ENCODE measurements around the gene CRISP2. TPM values are rescaled to one million over a fixed set of nuclear protein-coding genes. Genes with fewer than 3 reads are reported as not detected.
"Not testable (repeated sequence)": the region's sequence is repeated elsewhere in the genome, so short reads cannot be mapped to it uniquely, and the experiment has no call there.

Gene CRISP2
- not detected in 2 replicates for total RNA-seq

DNA sequence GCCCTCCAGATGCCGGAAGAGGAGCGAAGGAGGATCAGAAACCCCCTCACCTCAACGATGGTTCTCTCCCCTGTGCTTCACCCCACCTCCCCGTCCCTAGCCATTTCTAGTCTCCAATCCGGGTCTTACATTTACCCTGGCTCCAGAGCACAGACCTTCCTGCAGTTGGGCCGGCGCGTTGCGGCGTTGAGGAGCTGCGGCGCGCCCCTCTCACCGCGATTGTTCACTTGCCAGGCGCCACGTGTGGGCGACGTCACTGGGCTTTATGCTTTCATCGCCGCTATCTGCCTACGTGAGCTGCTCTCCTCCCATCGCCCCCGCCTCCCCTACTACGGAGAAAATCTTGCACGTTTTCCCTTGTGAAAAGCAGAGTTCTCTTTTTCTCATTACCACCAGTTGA lies at the start of gene CRISP2:
Gene CRISP2 (minus strand): TSS at position 198 of the 400 bp plus-strand sequence. CDS start 4,347 bp downstream, outside the sequence.
- no peak for DNase-seq (ENCODE audit: extremely low read depth, low read depth, low spot score)

DNA sequence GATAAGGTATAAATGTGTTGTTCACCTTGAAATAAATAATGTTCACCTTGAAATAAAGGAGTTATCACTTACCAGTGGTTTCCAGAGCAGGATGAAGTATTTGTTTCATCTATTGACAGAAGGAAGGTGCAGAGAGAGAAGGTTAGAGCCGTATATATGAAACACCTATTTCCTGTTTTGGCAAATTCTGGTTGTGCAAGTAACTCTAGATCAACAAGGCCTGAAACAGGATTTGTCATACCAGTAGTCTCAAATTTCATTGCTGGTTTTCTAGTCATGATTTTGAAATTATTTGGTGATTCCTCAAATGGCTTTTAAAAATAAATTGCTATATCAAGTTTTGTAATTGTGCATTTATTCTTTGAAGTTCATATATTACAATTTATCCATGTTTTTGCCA lies 30.9 kb upstream of the CRISP2 start, which contains the start of gene CRISP3:
Gene CRISP3 (minus strand): TSS at position 130 of the 400 bp plus-strand sequence. CDS start 21 bp downstream, at position 109.
- no peak for DNase-seq (ENCODE audit: extremely low read depth, low read depth, low spot score)

- no peak for DNase-seq (ENCODE audit: extremely low read depth, low read depth, low spot score)
Measured at GRCh38 chr6:49743429-49743828, 30.1 kb upstream of the CRISP2 start.

DNA sequence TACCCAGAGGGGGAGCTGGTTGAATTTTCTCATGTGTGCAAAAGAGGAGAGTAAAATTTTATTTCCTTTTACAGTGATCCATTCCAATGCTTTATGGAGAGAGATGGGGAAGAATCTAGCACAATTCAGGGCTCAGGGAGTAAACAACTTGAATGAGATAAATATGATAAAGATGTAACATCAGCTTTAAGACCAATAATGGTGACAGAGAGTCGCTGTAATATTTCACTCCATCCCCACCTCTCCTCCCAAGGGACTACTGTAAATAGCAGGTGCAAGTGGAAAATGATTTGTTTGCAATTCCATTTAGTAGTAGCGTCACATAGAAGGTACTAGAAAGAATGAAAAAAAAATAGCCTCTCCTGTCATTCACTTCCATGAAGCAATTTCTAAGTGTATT lies 26.1 kb upstream of the CRISP2 start:
- no peak for DNase-seq (ENCODE audit: extremely low read depth, low read depth, low spot score)

- DNase-seq (ENCODE audit: extremely low read depth, low read depth, low spot score), result no peak
Measured at GRCh38 chr6:49736017-49736508, 22.7 kb upstream of the CRISP2 start.

DNA sequence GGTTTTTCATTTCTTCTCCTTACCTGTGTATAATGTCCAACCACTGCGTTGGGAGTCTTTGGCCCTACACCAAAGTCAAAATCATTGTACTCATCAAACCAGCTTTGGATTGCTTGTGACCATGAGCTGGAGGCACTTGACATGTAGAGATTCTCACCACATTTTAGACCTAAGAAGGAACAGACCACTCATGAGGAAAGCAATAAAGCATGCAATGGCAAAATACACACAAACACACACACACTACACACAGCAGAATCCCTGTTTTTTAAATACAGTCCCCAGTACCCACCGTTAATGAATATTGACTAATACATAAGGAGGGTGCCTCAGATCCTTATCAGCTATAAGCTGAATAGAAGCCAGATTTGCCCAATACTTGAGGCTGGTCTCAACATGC lies 20.3 kb upstream of the CRISP2 start:
- DNase-seq (ENCODE audit: extremely low read depth, low read depth, low spot score), result no peak

DNA sequence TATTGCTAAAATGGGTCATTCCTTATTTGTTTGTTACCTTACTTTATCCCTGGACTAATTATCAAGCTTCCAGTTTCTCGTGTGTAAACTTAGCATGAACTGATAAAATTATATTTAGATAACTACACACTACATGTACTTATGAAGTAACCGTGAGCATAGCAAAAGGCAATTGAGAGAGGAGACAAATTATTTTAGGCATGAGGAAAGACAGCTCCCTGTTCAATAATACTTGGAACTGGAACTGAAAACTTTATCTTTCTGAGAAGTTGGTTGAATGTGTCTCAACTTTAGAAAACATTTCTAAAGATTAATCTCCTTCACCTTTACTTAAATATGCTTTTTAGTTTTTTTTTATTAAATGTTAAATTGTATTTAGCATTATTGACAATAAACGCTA lies 19.4 kb upstream of the CRISP2 start:
- DNase-seq (ENCODE audit: extremely low read depth, low read depth, low spot score), result no peak

GRCh38 chr6:49730251-49730650 lies 16.9 kb upstream of the CRISP2 start:
- no peak for DNase-seq (ENCODE audit: extremely low read depth, low read depth, low spot score)

DNA sequence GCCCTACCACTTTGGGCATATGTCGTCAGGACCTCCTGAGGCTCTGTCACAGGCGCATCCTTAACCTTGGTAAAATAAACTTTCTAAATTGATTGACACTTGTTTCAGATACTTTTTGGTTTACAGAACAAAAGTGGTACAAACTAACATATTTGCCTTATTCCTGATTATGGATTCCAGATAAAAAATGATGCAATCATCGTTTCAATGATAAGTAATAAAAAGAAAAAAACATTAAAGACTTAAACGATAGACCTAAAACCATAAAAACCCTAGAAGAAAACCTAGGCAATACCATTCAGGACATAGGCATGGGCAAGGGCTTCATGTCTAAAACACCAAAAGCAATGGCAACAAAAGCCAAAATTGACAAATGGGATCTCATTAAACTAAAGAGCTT lies 10.6 kb upstream of the CRISP2 start:
- DNase-seq (ENCODE audit: extremely low read depth, low read depth, low spot score), result not testable (repeated sequence)

GRCh38 chr6:49721297-49721696 lies 8.0 kb upstream of the CRISP2 start:
- DNase-seq (ENCODE audit: extremely low read depth, low read depth, low spot score), result no peak

GRCh38 chr6:49720372-49720771 lies 7.0 kb upstream of the CRISP2 start:
- DNase-seq (ENCODE audit: extremely low read depth, low read depth, low spot score), result no peak

- DNase-seq (ENCODE audit: extremely low read depth, low read depth, low spot score), result no peak
Measured at GRCh38 chr6:49698478-49698877, 14.9 kb downstream of the CRISP2 start.

DNA sequence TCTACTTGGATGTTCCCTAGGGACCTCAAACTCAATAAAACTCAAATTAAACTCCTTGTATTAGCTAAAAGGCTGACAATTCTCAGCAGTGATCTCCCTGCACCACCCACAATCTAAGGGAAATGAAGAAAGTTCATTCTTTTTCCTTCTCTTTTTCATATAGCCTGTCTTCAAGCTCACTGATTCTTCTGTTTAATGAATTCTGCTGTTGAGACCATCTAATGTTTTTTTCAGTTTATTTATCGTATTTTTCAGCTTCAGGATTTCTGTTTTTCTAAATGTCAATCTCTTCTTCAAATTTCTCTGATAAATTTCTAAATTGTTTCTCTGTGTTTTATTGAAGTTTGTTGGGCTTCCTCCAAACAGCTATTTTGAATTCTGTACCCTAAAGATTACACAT lies 19.8 kb downstream of the CRISP2 start:
- DNase-seq (ENCODE audit: extremely low read depth, low read depth, low spot score), result no peak

DNA sequence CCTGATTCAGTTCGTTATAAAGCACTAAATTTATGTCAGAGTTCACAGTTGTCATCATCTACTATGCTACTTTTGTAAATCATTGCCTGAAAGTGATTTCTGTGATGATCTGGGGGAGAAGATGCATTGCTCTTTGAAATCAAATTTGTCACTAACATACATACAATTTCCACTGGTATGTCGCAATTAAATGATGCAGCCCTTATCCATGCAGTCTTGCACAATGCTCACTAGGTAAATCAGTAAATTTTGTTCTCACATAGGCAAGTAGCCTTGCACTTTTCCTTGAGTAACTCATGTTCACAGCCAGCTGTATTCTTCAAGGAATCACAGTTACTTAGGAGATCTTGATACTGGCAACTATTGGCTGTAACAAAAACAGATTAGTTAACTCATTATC lies 20.8 kb downstream of the CRISP2 start:
- no peak for DNase-seq (ENCODE audit: extremely low read depth, low read depth, low spot score)

GRCh38 chr6:49676671-49677281 lies 36.6 kb downstream of the CRISP2 start:
- DNase-seq (ENCODE audit: extremely low read depth, low read depth, low spot score), result peak; percentile 10

GRCh38 chr6:49675816-49676215 lies 37.5 kb downstream of the CRISP2 start:
- no peak for DNase-seq (ENCODE audit: extremely low read depth, low read depth, low spot score)

- DNase-seq (ENCODE audit: extremely low read depth, low read depth, low spot score), result no peak
Measured at GRCh38 chr6:49668083-49668511, 45.2 kb downstream of the CRISP2 start.

- DNase-seq (ENCODE audit: extremely low read depth, low read depth, low spot score), result no peak
Measured at GRCh38 chr6:49666930-49667757, 46.2 kb downstream of the CRISP2 start.

- DNase-seq (ENCODE audit: extremely low read depth, low read depth, low spot score), result no peak
Measured at GRCh38 chr6:49666480-49666879, 46.9 kb downstream of the CRISP2 start.

DNA sequence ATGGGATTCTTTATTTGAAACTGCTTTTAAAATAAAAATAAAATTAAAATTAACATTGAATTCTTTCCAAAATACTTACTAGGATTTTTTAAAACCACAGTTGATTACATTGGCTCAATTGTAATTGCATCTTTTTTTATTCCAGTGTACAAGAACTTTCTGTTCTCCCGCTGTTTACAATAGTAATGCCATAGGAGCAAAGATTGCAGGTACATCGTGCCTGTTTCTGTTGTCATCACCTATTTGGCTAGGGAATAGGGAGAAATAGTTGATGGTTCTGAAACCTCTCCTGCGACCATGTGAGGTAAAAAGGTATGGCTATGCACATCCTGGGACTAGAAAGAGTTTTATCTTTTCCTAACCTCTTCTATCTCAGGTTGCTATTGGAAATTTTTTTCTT lies 48.5 kb downstream of the CRISP2 start:
- no peak for DNase-seq (ENCODE audit: extremely low read depth, low read depth, low spot score)

DNA sequence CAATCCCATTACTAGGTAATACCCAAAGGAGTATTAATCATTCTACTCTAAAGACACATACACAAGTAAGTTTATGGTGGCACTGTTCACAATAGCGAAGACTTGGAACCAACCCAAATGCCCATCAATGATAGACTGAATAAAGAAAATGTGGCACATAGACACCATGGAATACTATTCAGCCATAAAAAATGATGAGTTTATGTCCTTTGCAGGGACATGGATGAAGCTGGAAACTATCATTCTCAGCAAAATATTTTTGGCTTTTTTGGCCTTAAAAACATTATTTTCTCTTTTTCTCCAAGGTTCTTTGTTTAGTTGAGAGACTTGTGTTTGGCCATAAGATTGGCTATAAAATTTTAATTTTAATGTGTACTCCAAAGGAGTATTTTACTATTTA lies 49.3 kb downstream of the CRISP2 start:
- not testable (repeated sequence) for DNase-seq (ENCODE audit: extremely low read depth, low read depth, low spot score)

- no peak for DNase-seq (ENCODE audit: extremely low read depth, low read depth, low spot score)
Measured at GRCh38 chr6:49662892-49663261, 50.5 kb downstream of the CRISP2 start.

All from glomerular endothelial cell (primary cell).